ENCODE measurements around the gene TREM1.
"Not testable (repeated sequence)": the region's sequence is repeated elsewhere in the genome, so short reads cannot be mapped to it uniquely, and the experiment has no call there.

- TF ChIP-seq, protein P1, sequence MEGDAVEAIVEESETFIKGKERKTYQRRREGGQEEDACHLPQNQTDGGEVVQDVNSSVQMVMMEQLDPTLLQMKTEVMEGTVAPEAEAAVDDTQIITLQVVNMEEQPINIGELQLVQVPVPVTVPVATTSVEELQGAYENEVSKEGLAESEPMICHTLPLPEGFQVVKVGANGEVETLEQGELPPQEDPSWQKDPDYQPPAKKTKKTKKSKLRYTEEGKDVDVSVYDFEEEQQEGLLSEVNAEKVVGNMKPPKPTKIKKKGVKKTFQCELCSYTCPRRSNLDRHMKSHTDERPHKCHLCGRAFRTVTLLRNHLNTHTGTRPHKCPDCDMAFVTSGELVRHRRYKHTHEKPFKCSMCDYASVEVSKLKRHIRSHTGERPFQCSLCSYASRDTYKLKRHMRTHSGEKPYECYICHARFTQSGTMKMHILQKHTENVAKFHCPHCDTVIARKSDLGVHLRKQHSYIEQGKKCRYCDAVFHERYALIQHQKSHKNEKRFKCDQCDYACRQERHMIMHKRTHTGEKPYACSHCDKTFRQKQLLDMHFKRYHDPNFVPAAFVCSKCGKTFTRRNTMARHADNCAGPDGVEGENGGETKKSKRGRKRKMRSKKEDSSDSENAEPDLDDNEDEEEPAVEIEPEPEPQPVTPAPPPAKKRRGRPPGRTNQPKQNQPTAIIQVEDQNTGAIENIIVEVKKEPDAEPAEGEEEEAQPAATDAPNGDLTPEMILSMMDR (conservative IDR thresholded peaks at IDR 0.05; ENCODE audit: low read length), result not testable (repeated sequence)
- TF ChIP-seq EZH2phosphoT487 (IDR thresholded peaks at IDR 0.05; ENCODE audit: borderline replicate concordance, low read depth, low read length), result not testable (repeated sequence)
Observed at GRCh38 chr6:41297248-41297647, 10.8 kb upstream of the TREM1 start.
